Activated CD8-positive, alpha-beta memory T cell treated with anti-CD3 and anti-CD28 coated beads for 24 hours (primary cell): ENCODE results near the gene FARS2.

Source experiments
- DNase-seq: peaks from one replicate; pipeline ENCODE4 v3.0.0-alpha.2; 2020

Gene FARS2

DNA sequence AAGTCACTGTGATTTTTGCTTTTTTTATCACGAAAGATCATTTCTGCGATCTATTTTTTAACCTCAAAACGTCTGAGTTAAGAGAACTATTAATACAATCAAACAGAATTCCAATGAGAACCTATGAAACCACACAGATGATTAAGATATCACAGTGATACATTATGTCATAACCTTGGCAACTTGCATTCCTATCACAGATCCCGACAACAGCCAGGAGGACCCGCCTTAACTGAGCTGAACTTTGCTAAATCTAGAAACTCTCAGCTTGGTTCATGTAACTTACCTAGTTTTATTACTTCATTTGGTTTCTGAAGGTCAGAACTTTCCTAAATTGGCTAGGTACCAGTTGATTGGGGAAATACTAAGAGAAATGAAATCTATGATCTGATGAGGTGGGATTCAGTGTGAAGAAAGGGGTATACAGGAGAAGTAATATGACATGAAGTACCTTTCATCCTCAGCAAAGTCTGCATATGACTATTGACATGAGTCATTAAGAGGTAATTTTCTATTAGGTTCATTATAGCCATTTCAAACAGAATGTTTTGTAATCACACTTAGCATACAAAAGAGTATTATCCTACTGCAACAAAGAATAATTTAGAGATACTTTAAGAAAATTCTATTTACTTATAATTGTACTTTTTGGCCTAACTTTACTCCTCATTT, 11.7 kb upstream of the FARS2 start:
- no peak for DNase-seq

- no peak for DNase-seq
These were observed 10.9 kb upstream of the FARS2 start for GRCh38 chr6:5250451-5250850.

GRCh38 chr6:5250911-5251310, 10.4 kb upstream of the FARS2 start:
- no peak for DNase-seq

DNA sequence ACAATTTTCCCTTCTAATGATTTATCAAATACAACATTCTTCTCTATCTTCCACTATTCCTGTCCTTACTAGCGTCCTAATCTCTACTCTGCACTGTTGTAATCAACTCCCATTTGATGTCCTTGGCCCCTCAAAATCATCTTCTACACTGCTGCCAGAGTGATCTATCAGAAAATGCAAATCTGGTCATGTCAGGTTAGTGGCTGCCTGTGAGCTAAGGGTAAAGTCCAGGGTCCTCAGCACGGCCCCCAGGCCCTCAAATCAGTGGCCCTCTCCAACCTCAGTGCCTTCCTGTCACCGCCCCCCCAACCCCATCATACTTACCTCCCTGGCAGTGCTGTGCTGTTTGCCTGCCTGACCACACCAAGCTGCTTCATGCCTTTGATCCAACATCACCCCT, 4.4 kb upstream of the FARS2 start:
- DNase-seq = no peak

DNA sequence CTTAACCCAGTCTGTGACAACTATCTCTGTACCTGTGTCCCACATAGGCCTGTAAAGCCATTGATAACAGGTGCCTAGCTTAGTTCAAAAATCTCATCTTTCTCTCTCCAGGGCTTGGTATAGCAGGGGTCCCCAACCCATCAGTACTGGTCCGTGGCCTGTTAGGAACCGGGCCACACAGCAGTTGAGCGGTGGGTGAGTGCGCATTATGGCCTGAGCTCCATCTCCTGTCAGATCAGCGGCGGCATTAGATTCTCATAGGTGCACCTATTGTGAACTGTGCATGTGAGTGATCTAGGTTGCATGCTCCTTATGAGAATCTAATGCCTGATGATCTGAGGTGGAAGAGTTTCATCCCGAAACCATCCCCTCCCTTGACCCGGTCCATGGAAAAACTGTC, 3.9 kb upstream of the FARS2 start:
- no peak for DNase-seq

DNA sequence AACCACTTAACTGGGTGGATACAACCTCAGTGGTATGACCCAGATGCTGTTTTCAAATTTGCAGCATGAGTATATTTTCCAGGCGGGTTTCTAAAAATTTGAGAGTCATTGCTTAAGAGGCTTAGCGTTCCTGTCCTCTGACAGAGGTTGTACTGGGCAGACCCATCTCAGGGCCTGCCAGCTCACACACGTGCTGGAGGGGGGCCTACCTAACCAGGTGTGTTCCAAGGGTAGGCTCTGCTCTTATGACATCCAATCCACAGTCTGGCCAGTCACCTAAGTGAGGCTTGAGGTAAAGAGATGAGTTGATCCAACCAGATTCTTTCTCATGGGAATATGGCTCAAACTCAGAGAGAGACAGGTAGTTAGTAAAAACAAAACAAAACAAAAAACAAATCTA, 1.9 kb upstream of the FARS2 start:
- no peak for DNase-seq

DNA sequence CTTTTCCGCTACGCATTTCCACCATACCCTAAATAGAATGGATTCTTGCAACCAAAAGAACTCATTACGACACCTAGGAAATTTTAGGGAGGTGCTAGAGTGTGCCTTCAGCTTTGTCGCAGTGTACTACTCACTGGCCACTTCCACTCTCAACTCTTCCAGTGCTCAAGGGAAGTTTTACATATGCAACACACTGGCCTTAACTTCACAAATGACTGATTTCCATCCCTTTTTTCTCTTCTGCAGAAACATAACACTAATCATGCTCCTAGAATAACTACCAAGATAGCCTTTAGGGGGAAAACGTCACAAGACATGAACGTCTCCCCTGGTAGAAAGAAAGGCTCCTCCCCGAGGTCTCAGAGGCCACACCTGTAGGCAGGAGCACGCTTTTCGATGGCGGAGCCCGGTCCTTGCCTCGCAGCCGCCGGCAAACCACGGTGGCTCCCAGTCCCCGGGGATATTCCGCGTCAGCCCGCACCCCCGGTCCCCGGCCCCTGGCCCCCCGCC, 1.1 kb upstream of the FARS2 start:
- no peak for DNase-seq

DNA sequence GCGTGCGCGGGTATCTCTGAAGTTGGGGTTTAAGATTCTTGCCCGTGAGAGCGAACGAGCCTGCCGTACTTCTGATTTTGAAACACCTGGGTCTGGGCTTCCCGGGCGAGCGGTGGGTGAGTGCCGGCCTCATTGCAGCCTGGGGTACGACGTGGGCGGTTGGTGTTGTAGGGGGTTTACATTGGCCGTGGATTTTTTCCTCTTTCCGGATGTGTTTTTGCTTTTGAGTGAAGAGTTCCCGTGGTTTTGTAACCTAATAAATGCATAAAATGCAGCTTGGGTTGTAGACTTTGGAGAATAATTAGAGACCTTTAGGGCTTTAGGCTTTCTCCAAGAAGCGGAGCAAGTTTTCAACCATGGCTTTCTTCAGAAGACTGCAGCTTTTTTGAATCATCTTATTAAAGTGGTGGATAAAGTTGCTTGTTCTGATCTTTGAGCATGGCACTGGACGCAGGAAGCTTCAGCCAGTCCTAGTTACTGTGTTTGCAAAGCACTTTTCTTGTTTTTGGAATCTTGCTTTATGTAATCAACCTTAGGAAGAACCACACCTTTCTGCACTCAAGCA, 314 bp downstream of the FARS2 start:
- DNase-seq = no peak

- no peak for DNase-seq
These were observed 5.1 kb downstream of the FARS2 start for GRCh38 chr6:5266423-5266822.

GRCh38 chr6:5270093-5270680, 8.9 kb downstream of the FARS2 start:
- no peak for DNase-seq

DNA sequence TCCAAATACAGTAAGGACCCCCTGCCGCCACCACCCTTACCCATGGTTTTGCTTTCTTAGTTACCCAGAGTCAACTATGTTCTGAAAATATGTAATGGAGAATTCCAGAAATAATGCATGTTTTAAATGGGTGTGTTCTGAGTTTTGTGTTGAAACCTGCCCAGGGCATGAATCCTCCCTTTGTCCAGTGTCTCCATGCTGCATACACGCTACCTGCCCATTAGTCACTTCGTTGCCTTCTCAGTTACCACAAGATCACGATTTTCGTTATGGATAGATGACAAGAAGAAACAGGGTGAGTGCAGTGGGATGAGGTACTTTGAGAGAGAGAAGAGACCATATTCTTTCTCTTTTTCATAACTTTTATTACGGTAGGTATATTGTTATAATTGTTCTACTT, 10.6 kb downstream of the FARS2 start:
- no peak for DNase-seq

DNA sequence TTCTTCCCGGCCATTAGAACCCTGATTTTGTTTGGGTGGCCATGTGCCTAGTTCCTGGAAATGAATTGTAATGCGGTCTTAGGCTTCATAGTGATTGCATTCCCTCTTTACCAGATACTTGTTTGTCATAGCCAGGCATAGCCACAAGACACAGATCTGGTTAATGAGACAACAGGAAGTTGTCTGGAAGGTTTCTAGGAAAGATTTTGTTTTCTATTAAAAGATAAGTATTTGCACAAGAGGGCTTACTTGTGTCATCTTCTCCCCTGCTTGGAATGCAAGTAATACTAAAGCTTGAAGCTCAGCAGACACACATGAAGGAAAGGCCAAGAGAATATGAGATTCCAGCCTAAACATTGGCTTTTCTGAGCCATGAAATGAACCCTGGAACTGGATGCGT, 12.9 kb downstream of the FARS2 start:
- no peak for DNase-seq

- DNase-seq = no peak
These were observed 14.2 kb downstream of the FARS2 start for GRCh38 chr6:5275497-5275896.

GRCh38 chr6:5276581-5276980, 15.3 kb downstream of the FARS2 start:
- DNase-seq = no peak

DNA sequence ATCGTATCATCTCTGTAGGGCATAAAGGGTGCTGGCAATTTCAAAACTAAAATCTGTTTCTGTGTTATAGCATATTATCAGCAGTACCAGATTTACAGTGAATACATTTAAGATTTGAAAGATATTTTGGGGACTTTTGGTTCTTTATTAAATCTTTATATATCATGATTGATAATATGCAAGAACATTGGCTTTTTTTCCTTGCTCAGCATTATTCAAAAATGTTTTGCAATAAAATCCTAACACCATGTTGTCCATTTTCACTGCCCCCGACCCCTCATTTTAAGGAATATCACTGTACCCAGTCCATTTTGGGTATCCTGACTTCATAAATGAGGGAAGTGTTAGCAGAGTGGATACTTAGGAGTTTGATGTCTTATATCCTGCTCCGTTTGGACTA, 16.3 kb downstream of the FARS2 start:
- DNase-seq = no peak

- DNase-seq = no peak
These were observed 16.7 kb downstream of the FARS2 start for GRCh38 chr6:5278047-5278446.

DNA sequence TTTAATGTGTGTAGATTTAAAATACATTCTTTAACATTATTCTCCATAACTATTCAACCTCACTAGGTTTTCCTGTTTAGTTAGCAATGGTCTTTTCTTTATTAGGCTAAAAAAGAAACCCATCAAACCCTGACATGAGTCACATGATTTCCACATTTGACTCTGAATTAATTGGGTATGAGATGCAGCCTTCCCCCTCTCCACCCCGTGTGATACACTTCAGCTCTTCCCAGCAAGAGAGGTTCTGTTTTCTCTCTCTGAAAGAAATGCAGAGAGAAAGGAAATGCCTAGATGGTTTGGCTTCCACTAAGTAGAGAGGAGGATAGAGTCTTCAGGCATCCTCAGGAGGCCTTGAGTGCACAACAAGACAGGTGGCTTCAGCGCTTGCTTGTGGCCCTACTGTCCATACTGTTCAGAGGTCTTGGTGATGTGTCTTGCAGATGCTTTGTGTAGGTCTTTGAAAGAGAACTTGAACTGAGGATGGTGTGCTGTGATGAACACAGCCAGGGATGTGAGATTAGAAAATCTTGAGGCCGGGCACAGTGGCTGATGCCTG, 17.3 kb downstream of the FARS2 start:
- DNase-seq = no peak

- DNase-seq = no peak
These were observed 18.6 kb downstream of the FARS2 start for GRCh38 chr6:5279891-5280338.

DNA sequence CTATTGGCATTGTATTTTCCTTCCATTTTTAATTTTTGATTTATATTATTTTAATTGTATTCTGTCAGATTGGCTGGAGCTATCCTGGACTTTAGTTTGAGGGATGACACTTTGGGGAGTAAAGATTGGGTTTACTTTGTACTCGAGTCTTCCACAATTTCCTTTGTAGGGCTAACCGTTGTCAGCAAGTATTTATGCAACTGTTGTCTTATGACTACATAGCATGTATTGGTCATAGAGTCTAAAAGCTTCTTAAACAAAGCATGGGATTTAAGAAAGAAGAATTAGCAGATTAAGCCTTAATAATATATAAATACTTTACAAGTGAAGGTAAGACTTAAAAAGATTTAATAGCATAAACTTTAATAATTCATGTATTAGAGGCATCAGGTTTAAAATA, 19.6 kb downstream of the FARS2 start:
- DNase-seq = no peak

GRCh38 chr6:5282191-5282623, 20.9 kb downstream of the FARS2 start:
- DNase-seq = no peak

GRCh38 chr6:5285081-5285480, 23.8 kb downstream of the FARS2 start:
- no peak for DNase-seq

- DNase-seq = no peak
These were observed 24.2 kb downstream of the FARS2 start for GRCh38 chr6:5285526-5285925.

DNA sequence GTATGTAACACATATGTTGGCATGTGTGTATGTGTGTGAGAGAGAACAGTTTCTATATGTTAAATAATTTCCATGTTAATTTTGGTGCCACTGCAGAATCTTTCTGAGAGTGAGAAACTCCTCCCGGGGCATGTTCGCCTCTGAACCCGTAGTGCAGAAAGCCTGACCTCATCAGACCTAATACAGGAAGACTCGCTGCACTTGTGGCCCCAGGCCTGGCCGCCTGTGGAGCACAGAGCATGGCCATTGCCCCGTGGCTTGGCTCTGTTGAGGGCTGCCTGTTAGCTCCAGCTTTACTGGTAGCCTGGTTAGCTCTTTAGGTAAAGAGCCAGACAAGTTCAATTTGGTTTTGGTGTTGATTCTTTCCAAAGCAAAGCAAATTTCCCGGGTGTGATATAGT, 25.5 kb downstream of the FARS2 start:
- DNase-seq = no peak
